DMS53 (cell line): ENCODE measurements around the gene CBY1.

Experiments
- DNase-seq: peaks from one replicate; lab custom pipeline; 2025; lab: John Stamatoyannopoulos, UW

Gene CBY1

DNA sequence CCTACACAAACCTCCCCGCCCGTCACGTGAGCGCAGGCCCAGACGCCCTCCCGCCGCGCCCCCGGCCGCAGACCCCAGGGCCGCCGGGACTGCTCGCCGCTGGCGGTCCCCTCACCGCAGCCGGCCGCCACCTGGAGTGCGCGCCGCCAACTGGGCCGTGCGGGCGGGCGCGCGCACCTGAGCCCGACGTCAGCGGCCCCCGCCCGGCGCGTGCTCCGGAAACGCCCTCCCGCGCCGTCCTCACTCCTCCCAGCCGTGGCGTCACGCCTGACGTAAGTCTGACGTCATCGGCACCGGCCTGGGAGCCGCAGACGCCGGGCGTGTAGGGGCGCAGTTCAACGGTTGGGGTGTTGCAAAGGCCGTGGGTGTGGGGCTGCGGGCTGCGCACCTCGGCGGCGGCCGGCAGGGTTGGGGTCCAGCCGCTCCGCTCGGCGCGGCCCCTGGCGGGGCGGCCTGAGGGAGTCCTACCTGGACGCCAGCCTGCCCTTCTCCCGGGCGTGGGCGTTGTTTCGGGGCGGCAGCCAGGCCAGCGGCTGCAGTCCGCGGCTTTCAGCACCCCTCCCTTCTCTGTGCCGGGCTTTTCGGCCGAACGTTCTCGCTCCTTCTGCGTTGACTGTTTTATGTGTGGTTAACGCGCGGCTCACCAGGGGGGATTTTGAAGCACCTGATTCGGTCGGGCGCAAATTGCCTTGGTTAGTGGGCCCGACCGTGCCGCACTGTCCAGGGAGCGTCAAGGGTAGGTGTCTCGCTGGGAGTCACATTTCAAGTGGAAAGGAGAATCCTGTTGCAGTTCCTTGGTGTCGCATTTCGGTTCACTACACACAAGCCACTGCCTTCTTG, 44.6 kb downstream of the CBY1 start, which contains the start of gene JOSD1:
Gene JOSD1 (minus strand): TSS at position 155 of the 840 bp plus-strand sequence. CDS start 956 bp downstream, outside the sequence.
- peak; percentile 97 for DNase-seq

DNA sequence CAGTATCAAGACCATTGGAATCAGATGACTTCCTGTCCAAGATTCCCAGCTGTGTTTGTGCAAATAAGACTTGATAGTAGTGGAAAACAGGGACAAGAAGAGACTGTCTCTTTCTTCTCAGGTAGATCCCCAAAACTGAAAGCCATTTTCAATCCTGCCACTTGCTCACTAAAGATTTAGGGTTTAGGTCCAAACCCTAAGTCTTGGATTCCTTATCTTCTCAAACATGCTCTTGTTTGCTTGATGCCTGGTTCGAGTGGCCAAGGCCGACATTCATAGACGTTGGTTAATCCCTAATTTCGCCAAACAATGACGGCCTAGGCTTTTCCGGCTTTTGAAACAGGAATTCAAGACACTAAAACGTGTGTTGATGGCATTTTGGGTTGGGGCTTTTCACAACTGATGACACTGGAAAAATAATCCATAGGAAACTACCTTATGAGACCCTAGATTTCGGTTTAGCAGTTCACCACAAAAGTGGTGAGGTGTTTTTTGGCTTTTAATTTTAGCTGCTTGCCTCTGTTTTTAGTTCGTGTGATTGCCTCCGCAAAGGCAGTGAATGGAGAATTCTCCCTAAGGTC, 48.3 kb downstream of the CBY1 start:
- DNase-seq = peak; percentile 56

DNA sequence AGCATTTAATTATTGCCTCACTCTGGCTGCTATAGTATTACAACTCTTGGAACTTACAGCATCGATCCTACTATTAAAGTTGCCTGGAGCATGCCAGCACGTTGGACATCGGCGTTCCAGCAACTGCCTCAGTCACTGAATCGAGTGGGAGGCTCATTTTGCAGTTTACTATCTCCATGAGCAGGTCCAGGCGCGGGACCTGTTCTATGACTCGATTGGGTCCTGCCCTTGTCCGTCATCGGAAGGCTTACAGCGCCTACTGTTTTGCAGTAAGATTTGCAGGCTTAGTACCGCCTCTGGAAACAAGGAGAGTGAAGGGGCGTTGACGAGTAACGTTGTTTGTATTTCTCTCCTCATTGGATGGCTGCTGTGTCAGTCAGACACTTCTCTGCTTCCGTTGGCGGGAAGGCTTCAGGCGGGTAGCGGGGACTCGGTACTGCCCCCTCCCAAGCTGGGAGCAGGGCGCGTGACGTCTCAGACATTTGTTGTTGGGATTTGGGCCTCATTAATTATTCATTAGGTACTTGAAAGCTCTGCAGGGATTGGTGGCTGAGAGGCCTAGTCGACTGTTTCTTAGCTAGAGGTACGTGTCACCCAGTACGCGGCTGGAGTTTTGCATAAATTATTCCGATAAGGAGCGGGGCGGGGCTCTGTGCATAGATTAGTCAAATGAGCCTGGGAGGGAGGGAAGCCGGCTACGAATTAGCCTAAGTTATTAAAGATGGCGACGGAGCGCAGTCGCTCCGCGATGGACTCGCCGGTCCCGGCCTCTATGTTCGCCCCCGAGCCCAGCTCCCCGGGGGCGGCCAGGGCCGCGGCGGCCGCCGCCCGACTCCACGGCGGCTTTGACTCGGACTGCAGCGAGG, 49.0 kb downstream of the CBY1 start, which contains the start of gene GTPBP1:
Gene GTPBP1 (plus strand): TSS at position 710 of the 866 bp plus-strand sequence. CDS start 12 bp downstream, at position 722.
- peak; percentile 100 for DNase-seq

DNA sequence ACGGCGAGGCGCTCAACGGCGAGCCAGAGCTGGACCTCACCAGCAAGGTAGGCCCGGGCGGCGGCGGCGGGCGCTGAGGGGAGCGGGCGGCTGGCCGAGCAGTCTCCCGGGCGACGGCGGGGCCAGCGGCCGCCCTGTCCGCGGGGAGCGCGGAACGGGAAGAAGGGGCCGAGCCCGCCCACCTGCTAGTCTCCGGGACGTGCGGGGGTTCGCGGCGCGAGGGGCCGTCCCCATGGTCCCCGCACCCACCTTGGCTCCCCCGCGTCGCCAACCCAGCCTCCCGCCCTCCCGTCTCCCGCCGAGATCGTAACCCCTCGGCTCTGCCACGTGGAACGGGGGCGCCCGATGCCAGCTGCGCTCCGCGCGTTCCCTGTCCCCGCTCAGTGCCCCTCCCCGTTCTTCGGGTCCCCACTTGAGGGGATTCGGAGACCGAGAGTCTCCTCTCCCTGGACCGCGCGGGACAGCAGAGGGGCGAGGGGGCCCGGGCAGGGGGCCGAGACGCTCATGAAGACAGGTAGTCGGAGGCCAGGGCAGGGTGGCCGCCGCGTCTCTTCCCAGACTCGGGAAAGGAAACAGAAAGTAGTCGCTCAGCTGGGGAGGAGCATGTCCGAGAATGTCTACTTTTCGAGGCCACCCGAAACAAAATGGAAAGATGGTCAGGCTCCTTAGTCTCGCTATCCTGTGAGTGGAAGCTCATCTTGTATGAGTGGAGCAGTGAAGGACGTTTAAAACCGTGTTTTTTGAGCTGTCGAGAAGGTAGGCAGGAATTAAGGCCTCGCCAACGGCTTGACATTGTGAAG, 49.9 kb downstream of the CBY1 start:
- peak; percentile 50 for DNase-seq

DNA sequence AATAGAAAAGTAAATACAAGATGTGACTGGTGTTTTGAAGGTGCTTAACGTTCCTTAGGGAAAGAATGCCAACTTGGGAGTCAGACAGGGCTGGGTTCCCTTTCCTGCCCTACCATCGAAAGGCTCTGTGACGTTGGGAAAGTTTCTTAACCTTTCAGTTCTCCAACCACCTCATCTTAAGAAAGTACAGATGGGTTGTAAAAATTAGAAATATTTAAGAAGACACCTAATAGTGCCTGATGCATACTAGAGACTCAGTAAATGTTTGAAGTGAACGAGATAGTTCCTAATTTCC, 50.4 kb downstream of the CBY1 start:
- DNase-seq = no peak

DNA sequence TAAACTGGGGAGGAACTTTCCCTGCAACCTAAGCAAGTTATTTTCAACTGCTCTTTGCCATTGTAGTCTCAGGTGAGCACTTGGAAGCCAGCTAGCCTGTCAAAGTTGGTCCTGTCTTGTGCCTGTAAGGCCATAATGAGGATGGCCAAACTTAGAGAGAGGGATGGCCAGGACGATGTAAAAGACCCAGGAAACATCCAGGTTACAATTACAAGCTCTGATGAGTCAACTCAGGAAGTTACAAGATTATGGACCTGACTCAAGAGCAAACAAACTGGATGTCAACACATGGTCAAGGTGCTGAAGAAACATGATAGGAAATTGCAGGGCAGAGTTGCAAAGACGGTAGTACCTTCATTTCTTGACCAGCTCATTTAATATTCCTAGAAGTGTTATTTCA, 50.9 kb downstream of the CBY1 start:
- DNase-seq = peak; percentile 62

DNA sequence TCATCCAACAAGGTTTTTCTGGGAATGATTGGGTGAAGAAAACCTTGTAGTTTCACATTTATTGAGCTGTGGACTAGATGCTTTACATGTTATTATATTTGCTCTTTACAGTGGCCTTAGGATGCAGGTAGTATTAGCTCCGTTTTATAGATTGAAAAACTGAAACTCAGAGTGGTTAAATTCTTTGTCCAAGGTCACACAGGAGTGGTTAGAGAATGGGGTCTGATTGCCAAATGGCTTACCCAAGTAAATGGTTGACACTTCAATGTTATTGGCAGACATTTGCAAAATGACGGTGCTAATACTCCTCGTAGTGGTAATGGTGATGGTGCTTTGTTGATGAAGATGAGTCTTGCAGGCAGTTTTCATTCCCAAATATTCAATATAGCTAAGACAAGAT, 51.5 kb downstream of the CBY1 start:
- DNase-seq = no peak

DNA sequence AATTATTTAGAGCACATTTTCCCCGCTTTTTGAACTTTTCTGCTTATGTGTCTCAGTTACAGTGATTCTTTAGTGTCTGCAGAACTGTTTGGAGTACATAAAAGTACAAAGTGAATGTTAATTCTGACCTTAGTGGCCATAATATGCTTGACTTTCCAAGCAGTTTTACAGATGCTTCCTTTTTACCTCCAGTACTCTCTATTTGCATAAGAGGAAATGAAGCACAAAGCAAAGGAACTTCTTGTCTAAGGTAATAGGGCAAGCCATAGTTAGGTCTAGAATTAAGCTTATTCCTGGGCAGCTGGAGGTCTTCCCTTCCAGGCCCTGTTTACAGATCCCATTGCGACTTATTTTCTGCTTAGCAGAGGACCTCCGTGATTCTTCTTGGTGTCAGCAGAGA, 52.9 kb downstream of the CBY1 start:
- no peak for DNase-seq

DNA sequence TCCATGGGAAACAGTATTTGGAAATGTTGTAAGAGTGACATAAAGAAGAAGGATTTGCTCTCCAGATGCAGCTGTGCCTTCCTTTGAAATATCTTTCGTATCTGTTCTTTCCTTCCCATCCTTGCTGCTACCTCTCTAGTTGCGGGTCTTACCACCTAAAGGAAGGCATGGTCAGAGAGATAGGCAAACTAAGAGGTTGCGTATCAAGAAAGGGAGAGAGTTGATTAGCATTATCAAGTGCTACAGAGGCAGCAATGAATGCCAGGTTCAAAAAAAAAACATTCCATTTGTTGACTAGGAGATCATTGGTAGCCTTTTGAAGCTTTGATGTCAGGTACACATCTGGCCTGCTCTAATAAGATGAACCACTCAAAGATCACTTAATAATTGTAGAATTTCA, 53.9 kb downstream of the CBY1 start:
- DNase-seq = no peak

DNA sequence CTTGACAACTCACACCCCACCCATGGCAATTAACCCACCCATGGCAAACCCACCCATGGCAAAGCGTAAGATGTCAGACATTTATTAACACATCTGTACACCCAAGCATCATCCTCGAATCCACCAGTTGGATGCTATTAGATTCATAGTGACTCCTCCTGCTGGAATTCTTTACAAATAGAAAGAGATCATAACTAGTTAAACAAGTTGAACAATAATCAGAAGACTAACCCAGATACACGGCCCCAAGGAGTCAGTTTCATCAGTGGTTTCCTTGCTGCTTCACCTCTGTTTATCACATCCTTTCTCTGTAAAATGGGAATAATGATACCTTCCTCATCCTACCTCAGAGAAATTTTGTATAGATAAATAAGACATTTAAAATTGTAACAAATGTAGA, 54.4 kb downstream of the CBY1 start:
- no peak for DNase-seq

DNA sequence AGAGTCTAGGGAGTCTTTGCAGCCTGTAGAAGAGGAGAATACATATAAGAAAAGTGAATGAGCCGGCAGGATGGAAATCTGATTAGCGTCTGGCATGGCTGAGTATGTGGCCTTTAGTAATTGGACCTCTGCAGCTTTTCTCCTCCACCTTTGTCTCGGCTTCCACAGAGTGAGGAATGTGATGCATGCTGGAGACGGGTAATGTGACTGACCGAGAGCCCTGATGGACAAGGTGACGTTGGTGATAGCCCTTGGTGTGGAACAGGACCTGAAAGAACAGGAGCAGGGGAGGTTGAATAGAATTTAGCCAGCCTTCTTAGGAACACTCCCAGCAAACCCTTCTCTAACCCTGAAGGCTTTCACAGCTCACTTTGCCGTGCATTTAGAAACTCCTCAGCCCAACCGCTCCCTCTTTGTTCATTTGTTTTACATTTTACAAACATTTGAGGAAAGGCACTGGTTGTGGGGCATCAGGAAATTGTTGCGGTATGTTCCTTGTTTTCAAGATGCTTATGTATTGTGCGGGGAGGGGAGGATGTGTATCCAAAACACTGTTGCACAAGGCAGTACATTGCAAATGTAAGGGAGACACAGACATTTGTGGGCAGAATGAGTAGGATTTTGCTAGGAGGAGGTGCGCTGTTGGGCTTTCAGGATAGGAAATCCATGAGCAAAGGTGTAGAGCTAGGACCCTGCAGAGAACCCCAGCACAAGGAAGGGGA, 56.2 kb downstream of the CBY1 start:
- no peak for DNase-seq

DNA sequence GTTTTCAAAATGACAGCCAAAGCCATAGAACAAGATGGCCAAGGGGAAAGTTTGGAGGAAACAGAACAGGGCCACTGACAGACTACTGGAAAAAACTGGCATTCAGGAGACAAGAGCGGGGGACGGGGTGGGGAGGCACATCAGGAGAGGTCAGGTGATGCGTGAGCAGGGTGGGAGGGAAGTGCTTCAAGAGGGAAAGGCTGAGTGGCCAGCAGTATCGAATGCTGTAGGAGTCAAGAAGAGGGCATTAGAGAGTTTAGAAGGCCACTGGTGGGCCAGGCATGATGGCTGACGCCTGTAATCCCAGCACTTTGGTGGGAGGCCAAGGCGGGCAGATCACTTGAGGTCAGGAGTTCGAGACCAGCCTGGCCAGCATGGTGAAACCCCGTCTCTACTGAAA, 57.5 kb downstream of the CBY1 start:
- DNase-seq = no peak

DNA sequence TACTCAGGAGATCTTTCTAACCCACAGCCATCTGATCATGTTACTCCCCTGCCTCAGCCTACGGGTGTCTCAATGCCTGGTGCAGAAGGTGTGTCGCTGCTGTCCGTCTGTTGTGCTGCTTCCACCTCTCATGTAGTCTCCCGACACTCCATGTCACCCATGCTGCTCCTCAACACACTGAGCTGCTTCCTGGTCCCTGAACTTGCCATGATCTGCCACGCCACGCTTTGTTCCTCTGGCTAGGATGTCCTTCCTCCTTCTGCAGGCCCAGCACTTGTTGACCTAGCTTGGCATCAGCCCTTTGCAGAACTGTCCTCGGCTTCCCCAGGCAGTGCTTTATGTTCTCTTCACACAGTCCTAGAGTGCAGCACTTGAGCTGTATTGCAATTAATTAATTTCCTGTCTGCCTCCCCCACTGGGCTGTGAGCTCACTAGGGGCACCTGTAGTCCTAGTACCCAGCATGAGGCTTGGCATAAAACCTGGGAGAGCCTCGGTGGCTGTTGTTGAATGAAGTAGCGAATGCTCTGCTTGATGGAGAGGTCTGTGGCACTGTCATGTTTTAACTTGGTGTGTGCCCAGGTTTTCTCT, 58.8 kb downstream of the CBY1 start:
- DNase-seq = no peak

DNA sequence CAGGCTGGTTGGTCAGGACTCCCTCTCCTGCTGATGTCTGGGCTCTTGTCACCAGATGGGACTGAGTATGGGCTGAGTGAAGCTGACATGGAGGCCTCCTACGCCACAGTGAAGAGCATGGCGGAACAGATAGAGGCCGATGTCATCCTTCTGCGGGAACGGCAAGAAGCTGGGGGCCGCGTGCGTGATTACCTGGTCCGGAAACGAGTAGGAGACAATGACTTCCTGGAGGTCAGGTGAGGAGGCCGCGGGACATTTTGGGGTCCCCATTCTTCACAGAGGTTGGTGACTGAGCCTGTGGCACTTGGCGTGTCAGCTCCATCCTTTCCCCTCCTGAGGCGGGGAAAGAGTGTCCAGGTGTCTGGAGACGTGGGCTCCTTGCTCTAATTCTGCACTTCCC, 59.4 kb downstream of the CBY1 start:
- no peak for DNase-seq

DNA sequence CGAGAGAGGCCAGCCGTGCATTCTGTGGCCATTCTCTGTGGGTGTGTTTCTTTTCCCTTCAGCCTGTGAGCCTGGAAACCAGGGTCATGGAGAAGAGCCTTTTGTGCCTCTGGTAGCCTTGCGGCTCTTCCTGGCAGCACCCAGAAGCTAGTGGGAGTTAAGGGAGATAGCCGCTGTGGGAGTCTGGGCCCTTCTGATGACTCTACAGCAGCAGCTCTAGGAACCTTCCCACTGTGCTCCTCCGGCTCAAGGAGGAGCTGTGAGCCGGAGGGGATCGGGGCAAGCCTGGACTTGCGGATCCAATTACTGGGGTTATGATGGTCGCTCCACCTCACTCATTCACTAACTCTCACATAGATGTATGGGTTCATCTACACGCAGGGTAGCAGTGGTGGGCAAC, 59.8 kb downstream of the CBY1 start:
- no peak for DNase-seq

DNA sequence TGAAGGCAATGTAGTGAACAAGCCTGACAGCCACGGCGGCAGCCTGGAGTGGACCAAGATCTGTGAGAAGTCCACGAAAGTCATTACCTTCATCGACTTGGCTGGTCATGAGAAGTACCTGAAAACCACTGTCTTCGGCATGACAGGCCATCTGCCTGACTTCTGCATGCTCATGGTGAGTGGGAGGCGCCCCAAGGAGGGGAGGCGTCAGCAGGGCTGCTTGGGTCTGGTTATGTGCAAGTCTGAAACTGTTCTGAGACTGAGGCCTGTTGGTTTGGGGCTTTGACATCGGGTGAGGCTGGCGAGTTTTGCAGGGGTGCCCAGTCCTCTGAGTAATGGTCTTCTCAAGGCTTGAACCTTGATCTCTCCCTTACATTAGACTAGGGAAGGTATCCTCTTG, 60.4 kb downstream of the CBY1 start:
- DNase-seq = no peak

DNA sequence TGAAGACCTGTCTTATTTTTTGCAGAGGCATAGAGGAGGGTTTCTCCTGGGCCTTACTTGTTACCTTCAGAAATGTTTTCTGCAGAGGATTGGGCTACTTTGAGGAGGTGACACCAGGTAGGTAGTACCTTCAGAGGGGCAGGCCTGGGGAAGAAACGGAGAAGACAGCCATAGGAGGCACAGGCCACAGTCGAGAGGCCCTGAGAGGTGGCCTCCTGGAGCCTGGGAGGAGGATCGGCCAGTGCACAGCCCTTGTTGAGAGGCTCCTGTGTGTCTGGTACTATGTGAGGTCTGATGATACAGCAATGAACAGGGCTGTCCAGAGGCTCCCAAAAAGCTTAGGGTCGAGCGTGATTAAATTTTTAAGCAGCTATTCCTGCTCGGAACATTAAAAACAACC, 60.8 kb downstream of the CBY1 start:
- no peak for DNase-seq

DNA sequence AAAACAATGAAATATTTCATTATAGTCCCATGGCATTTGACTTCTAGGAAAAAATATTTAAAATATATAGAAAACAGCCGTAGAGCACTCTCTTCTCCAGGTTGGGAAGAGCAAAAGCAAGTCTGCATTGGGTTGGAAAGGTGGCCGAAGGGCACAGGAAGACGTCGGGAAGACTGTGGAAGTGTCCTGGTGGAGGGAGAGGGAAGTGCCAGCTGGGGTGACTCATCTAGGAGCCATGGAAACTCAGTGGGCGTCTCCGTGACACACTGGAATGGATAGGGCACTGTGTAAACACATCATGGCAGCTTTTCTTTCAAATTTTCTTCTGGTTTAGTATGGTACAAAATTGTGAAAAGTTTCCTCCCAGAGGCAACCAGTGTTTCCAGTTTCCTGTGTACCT, 62.0 kb downstream of the CBY1 start:
- DNase-seq = peak; percentile 91

DNA sequence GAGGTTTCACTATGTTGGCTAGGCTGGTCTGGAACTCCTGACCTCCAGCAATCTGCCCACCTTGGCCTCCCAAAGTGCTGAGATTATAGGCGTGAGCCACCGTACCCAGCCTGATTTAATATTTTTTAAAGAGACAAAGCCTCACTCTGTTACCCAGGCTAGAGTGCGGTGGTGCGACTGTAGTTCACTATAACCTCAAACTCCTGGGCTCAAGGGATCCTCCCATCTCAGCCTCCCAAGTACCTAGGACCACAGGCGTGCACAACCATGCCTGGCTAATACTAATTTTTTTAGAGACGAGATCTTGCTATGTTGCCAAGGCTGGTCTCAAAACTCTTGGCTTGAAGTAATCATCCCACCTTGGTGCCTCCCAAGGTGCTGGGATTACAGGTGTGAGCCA, 62.8 kb downstream of the CBY1 start:
- no peak for DNase-seq

DNA sequence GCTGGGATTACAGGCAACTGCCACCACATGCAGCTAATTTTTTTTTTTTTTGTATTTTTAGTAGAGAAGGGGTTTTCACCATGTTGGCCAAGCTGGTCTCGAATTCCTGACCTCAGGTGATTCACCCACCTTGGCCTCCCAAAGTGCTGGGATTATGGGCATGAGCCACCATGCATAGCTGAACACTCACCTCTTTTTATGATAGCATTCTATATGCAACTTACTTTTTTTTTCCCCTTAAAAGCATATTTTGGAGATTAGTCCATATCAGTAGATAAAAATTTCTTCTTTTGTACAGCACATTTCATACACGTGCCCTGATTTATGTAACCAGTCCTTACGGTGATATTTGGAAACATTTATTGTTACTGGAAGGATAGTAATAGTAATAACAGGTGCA, 63.9 kb downstream of the CBY1 start:
- no peak for DNase-seq

DNA sequence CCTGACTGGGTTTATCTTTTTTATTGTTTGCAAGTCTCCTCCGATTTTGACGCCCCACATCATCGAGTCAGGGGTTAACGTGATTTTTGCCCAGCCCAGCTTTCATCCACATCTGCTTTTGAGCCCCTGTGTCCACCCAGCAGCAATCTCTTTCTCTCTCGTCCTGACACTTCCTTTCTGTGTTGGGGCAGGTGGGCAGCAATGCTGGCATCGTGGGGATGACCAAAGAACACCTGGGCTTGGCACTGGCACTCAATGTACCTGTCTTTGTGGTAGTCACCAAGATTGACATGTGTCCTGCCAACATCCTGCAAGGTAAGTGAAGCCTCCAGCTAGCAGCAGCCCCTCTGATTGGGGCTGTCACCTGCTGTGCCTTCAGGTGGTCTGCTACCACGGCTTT, 65.1 kb downstream of the CBY1 start:
- no peak for DNase-seq
